SJCRH30 (cell line): ENCODE results near the gene OR6V1. TPM values are rescaled to one million over a fixed set of nuclear protein-coding genes. Genes with fewer than 3 reads are reported as not detected.
"Not testable (repeated sequence)": the region's sequence is repeated elsewhere in the genome, so short reads cannot be mapped to it uniquely, and the experiment has no call there.

ENCODE experiments used
- DNase-seq, 2 experiments: peaks; one replicate each; pipeline ENCODE4 v3.0.0-alpha.2; 2015 to 2020
- H3K27ac ChIP-seq: fragments of 250-450 bp; sonication (Bioruptor Pico); 2 replicates; pipeline ENCODE4 v1.5.1; 2020; ENCODE audit warnings: mild to moderate bottlenecking, moderate library complexity
- H3K27me3 ChIP-seq: fragments of 250-450 bp; sonication (Bioruptor Pico); 2 replicates; pipeline ENCODE4 v1.5.1; 2020; ENCODE audit warnings: mild to moderate bottlenecking, moderate library complexity
- H3K36me3 ChIP-seq: fragments of 250-450 bp; sonication (Bioruptor Pico); 2 replicates; pipeline ENCODE4 v1.5.1; 2020; ENCODE audit warnings: mild to moderate bottlenecking, moderate library complexity
- H3K4me1 ChIP-seq: fragments of 250-450 bp; sonication (Bioruptor Pico); 2 replicates; pipeline ENCODE4 v1.5.1; 2020; ENCODE audit warnings: mild to moderate bottlenecking, moderate library complexity
- H3K4me3 ChIP-seq: fragments of 250-450 bp; sonication (Bioruptor Pico); 2 replicates; pipeline ENCODE4 v1.5.1; 2020; ENCODE audit warnings: mild to moderate bottlenecking, moderate library complexity
- H3K9me3 ChIP-seq: fragments of 250-450 bp; sonication (Bioruptor Pico); replicated peaks from 2 replicates; pipeline ENCODE4 v1.5.1; 2020; ENCODE audit warnings: mild to moderate bottlenecking, moderate library complexity
- total RNA-seq: library from RNA; depleted of rRNA; stranded (reverse); fragments of >200 nt; shearing (Covaris generic); gene quantifications from 2 replicates; pipeline ENCODE4 v1.2.3, GENCODE V29; 2014; rRNA removed

OR6V1 gene
- total RNA-seq, 1 experiment from 2014 or later: not detected

DNA sequence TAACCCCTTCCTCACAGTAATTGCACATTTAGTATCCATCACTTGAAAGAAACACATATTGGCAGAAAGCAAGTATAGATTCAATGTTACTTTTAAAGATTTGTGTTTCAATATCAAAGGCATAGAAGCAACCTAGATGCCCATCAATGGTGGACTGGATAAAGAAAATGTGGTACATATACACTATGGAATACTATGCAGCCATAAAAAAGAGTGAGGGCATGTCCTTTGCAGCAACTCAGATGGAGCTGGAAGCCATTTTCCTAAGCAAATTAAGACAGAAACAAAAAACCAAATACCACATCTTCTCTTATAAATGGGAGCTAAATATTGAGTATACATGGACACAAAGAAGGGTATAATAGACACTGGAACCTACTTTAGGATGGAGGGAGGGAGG, 3.6 kb downstream of the OR6V1 start:
- Histone ChIP-seq H3K36me3 (no peaks in the 10 kb centered on the region), H3K4me1 (no peaks in the 10 kb centered on the region), H3K27me3 (no peaks in the 10 kb centered on the region; the same call in 1 of the 2 replicates), H3K27ac (no peak overlapping the region), H3K4me3 (no peak overlapping the region), H3K9me3 (no peaks in the 10 kb centered on the region)
- DNase-seq: no peak

DNA sequence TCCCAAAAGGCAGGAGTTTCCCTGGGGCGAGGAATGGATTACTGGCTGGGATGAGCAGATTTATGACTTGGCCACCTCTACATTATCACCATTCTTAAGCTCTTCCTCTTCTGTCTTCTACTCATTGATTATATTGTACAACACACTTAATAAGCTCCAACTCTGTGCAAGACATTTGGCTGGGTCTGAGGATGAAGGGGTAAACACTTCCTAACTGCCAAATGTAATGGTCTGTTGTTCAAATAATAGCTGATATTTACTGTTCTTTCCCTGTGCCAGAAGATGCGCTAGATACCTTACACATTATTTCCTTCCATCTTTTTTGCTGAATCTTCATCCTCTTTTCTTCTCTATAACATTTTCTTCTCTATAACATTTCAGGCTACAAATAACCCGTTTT, 11.6 kb downstream of the OR6V1 start:
- Histone ChIP-seq H3K4me3 (no peak overlapping the region), H3K4me1 (no peaks in the 10 kb centered on the region), H3K36me3 (no peaks in the 10 kb centered on the region), H3K9me3 (no peaks in the 10 kb centered on the region), H3K27ac (no peak overlapping the region), H3K27me3 (no peaks in the 10 kb centered on the region)
- no peak for DNase-seq

DNA sequence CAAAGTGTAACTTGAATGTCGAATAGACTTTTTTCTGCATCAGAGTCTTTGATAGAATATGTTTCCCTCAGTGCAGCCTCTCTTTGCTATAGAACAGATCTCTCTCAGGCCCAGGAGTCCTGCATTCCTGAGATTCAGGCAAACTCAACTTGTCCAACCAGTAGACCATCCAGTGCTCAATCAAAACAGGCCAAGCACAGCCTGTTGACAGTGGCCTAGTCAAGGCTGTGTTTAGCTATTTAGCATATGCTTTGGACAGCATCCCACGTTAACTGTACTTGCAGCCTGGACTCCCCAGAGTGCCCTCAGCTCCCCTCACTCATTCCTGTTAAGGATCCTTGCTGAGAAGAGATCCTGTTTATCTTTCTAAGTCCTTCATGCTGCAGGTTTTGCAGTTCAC, 16.3 kb downstream of the OR6V1 start:
- Histone ChIP-seq H3K27ac (no peak overlapping the region), H3K27me3 (no peaks in the 10 kb centered on the region), H3K4me1 (no peaks in the 10 kb centered on the region), H3K4me3 (no peak overlapping the region), H3K9me3 (no peaks in the 10 kb centered on the region), H3K36me3 (no peaks in the 10 kb centered on the region)
- DNase-seq: no peak

GRCh38 chr7:143069912-143070500, 17.9 kb downstream of the OR6V1 start:
- peak in 1 of 2 experiments; percentile 8 for DNase-seq

GRCh38 chr7:143073556-143073955, 21.4 kb downstream of the OR6V1 start:
- H3K36me3 ChIP-seq: no peaks in the 10 kb centered on the region
- no peaks in the 10 kb centered on the region for H3K27me3 ChIP-seq
- no peak for DNase-seq
- H3K4me1 ChIP-seq: no peaks in the 10 kb centered on the region
- no peak overlapping the region for H3K27ac ChIP-seq
- H3K9me3 ChIP-seq: no peaks in the 10 kb centered on the region
- no peak overlapping the region for H3K4me3 ChIP-seq

More at GRCh38 chr7:143069912-143070500, 17.9 kb downstream of the OR6V1 start:
- H3K27me3 ChIP-seq: no peaks in the 10 kb centered on the region
- no peaks in the 10 kb centered on the region for H3K36me3 ChIP-seq
- no peaks in the 10 kb centered on the region for H3K4me1 ChIP-seq
- no peak overlapping the region for H3K27ac ChIP-seq
- no peak overlapping the region for H3K4me3 ChIP-seq
- H3K9me3 ChIP-seq: no peaks in the 10 kb centered on the region

DNA sequence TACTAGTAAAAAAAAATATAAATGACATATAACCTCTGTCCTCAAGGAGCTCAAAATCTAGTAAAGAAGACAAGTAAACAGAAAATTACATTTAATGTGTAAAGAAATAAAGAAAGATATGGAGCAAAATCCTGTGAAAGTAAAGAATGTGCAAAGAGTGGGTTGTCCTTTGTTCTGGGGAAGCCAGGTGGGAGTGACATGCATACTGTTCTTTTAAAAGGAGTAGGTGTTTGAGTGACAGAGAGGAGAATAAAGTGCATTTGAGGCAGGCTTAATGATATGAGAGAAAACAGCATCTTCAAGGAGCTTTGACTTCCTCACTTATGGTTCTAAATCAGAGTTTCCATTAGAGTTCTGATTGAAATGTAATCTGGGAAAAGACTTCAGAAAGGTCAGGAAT, 22.0 kb downstream of the OR6V1 start:
- H3K4me3 ChIP-seq: no peak overlapping the region
- no peak overlapping the region for H3K27ac ChIP-seq
- H3K9me3 ChIP-seq: no peaks in the 10 kb centered on the region
- DNase-seq: no peak
- H3K4me1 ChIP-seq: no peaks in the 10 kb centered on the region
- no peaks in the 10 kb centered on the region for H3K27me3 ChIP-seq
- no peaks in the 10 kb centered on the region for H3K36me3 ChIP-seq

DNA sequence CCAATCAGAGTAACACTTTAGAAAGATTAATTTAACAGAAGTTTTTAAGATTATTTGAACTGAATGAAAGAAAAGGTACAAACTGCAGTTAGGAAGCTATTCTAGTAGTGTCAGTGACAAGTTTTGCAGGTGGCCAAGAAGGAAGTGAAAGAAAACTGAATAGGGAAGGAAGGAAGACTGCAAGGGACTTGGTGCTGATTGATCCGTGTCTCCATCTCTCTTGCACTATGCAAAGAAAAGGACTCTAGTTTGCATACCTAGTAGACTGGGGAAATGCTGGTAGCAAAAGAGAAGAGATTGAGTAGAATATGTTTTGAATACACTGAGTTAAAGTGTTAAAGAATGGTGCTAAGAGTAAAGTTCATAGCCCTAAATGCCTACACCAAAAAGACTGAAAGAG, 33.0 kb downstream of the OR6V1 start:
- no peak overlapping the region for H3K4me3 ChIP-seq
- no peak for DNase-seq
- no peaks in the 10 kb centered on the region for H3K36me3 ChIP-seq
- H3K4me1 ChIP-seq: no peaks in the 10 kb centered on the region
- H3K9me3 ChIP-seq: no peaks in the 10 kb centered on the region
- H3K27me3 ChIP-seq: no peaks in the 10 kb centered on the region
- no peak overlapping the region for H3K27ac ChIP-seq

GRCh38 chr7:143085610-143086009, 33.5 kb downstream of the OR6V1 start:
- H3K27ac ChIP-seq, H3K4me1 ChIP-seq, DNase-seq, H3K9me3 ChIP-seq, H3K27me3 ChIP-seq, H3K36me3 ChIP-seq, H3K4me3 ChIP-seq: not testable (repeated sequence)

DNA sequence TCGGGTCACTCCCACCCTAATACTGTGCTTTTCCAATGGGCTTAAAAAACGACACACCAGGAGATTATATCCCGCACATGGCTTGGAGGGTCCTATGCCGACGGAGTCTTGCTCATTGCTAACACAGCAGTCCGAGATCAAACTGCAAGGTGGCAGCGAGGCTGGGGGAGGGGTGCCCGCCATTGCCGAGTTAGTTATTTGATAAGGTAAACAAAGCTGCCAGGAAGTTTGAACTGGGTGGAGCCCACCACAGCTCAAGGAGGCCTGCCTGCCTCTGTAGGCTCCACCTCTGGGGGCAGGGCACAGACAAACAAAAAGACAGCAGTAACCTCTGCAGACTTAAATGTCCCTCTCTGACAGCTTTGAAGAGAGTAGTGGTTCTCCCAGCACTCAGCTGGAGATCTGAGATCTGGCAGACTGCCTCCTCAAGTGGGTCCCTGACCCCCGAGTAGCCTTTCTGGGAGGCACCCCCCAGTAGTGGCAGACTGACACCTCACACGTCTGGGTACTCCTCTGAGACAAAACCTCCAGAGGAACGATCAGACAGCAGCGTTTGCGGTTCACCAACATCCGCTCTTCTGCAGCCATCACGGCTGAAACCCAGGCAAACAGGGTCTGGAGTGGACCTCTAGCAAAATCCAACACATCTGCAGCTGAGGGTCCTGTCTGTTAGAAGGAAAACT, 36.5 kb downstream of the OR6V1 start:
- H3K36me3 ChIP-seq, H3K4me1 ChIP-seq, H3K27me3 ChIP-seq, DNase-seq, H3K27ac ChIP-seq, H3K4me3 ChIP-seq, H3K9me3 ChIP-seq: not testable (repeated sequence)

DNA sequence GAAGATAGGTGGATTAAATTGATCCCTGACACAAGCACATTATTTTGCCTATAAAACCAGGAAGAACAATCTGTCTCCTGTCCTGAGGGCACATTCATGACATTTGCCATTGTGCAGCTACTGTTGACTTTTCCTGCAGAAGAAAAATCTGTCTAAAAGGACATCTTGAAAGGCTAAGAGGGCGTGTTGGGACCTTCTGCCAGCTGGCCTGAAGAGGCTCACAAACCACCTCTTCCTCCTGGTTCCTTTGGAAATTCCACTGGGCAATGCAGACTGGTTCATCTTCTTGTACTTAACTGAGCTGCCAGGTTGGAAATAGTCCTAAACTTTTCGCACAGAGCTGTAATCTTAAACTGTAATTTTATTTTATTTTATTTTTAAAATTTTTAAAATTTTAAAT, 44.0 kb downstream of the OR6V1 start:
- Histone ChIP-seq H3K27me3 (no peaks in the 10 kb centered on the region), H3K4me1 (no peaks in the 10 kb centered on the region), H3K9me3 (no peaks in the 10 kb centered on the region), H3K27ac (no peak overlapping the region), H3K36me3 (no peaks in the 10 kb centered on the region), H3K4me3 (no peak overlapping the region)
- no peak for DNase-seq

- not testable (repeated sequence) for H3K27ac ChIP-seq, H3K4me3 ChIP-seq, H3K9me3 ChIP-seq, H3K4me1 ChIP-seq, H3K27me3 ChIP-seq, H3K36me3 ChIP-seq, DNase-seq
These were observed 47.4 kb downstream of the OR6V1 start for GRCh38 chr7:143099579-143099978.

Other genes starting within 250 kb of the OR6V1 start
- 0.10 and 0.14 TPM in 2 replicates for gene EPHB6, start 197.3 kb upstream of the OR6V1 start, total RNA-seq
- not detected in 2 replicates for gene TRPV6, start 166.6 kb upstream of the OR6V1 start, total RNA-seq
- not detected in 2 replicates for gene TRPV5, start 118.6 kb upstream of the OR6V1 start, total RNA-seq
- not detected in 2 replicates for gene LLCFC1, start 112.9 kb upstream of the OR6V1 start, total RNA-seq
- gene KEL, start 90.0 kb upstream of the OR6V1 start, total RNA-seq: 0.08 and 0.69 TPM in 2 replicates
- gene OR9A2, start 25.2 kb upstream of the OR6V1 start, total RNA-seq: not detected in 2 replicates
- not detected in 2 replicates for gene PIP, start 79.7 kb downstream of the OR6V1 start, total RNA-seq
- not detected in 2 replicates for gene TAS2R39, start 131.1 kb downstream of the OR6V1 start, total RNA-seq
- gene TAS2R40, start 169.7 kb downstream of the OR6V1 start, total RNA-seq: not detected in 2 replicates
- 35.2 and 35.6 TPM in 2 replicates for gene GSTK1, start 211.1 kb downstream of the OR6V1 start, total RNA-seq
- 0.97 and 2.5 TPM in 2 replicates for gene TMEM139, start 232.6 kb downstream of the OR6V1 start, total RNA-seq
- 36.6 and 39.1 TPM in 2 replicates for gene CASP2, start 236.0 kb downstream of the OR6V1 start, total RNA-seq